ENCODE results near the gene MB. TPM values are rescaled to one million over a fixed set of nuclear protein-coding genes. Genes with fewer than 3 reads are reported as not detected.

MB gene
- total and polyA plus RNA-seq, 2 donors from 2014 or later: 0.84 TPM; not detected in 1

- FAIRE-seq: no peak
- H3K4me1 ChIP-seq (ENCODE audit: control insufficient read depth in 2 of 3, insufficient read depth in 2 of 3, low read depth in 1 of 3, low read length in 3 of 3): no peaks in the 10 kb centered on the region
- no peak overlapping the region for H3K27ac ChIP-seq (ENCODE audit: low read depth in 2 of 2, low read length in 2 of 2)
- DNase-seq: no peak
- H3K9me3 ChIP-seq (ENCODE audit: control insufficient read depth in 2 of 3, insufficient read depth in 1 of 3, low read length in 3 of 3): no peaks in the 10 kb centered on the region
- no peaks in the 10 kb centered on the region for H3K27me3 ChIP-seq (ENCODE audit: control insufficient read depth, insufficient read depth, low read length)
- no peaks in the 10 kb centered on the region for H3K36me3 ChIP-seq (ENCODE audit: control insufficient read depth in 2 of 3, insufficient read depth in 3 of 3, low read length in 3 of 3)
- no peak overlapping the region for H3K9ac ChIP-seq (ENCODE audit: low read length in 3 of 3)
- intact Hi-C loops (cut with DNase I): no loop called here
- no peak for TF ChIP-seq CTCF (IDR thresholded peaks at IDR 0.05; ENCODE audit: borderline replicate concordance, extremely low read depth, insufficient read depth)
- H3K4me3 ChIP-seq (ENCODE audit: low read length in 3 of 3): no peak overlapping the region
These were observed 23.8 kb downstream of the MB start for GRCh38 chr22:35593071-35593890.

GRCh38 chr22:35592418-35592967 is 24.6 kb downstream of the MB start:
- no peak for FAIRE-seq
- no peaks in the 10 kb centered on the region for H3K27me3 ChIP-seq (ENCODE audit: control insufficient read depth, insufficient read depth, low read length)
- intact Hi-C loops (cut with DNase I): no loop called here
- H3K36me3 ChIP-seq (ENCODE audit: control insufficient read depth in 2 of 3, insufficient read depth in 3 of 3, low read length in 3 of 3): no peaks in the 10 kb centered on the region
- H3K9ac ChIP-seq (ENCODE audit: low read length in 3 of 3): no peak overlapping the region
- TF ChIP-seq CTCF (IDR thresholded peaks at IDR 0.05; ENCODE audit: borderline replicate concordance, extremely low read depth, insufficient read depth): no peak
- H3K9me3 ChIP-seq (ENCODE audit: control insufficient read depth in 2 of 3, insufficient read depth in 1 of 3, low read length in 3 of 3): no peaks in the 10 kb centered on the region
- peak in 1 of 5 donors; percentile 34 for DNase-seq
- no peak overlapping the region for H3K4me3 ChIP-seq (ENCODE audit: low read length in 3 of 3)
- H3K27ac ChIP-seq (ENCODE audit: low read depth in 2 of 2, low read length in 2 of 2): no peak overlapping the region
- H3K4me1 ChIP-seq (ENCODE audit: control insufficient read depth in 2 of 3, insufficient read depth in 2 of 3, low read depth in 1 of 3, low read length in 3 of 3): no peaks in the 10 kb centered on the region

- FAIRE-seq (no peak), DNase-seq (no peak)
- Histone ChIP-seq H3K27ac (ENCODE audit: low read depth in 2 of 2, low read length in 2 of 2) (no peak overlapping the region), H3K27me3 (ENCODE audit: control insufficient read depth, insufficient read depth, low read length) (no peaks in the 10 kb centered on the region), H3K4me1 (ENCODE audit: control insufficient read depth in 2 of 3, insufficient read depth in 2 of 3, low read depth in 1 of 3, low read length in 3 of 3) (no peaks in the 10 kb centered on the region), H3K9ac (ENCODE audit: low read length in 3 of 3) (no peak overlapping the region), H3K4me3 (ENCODE audit: low read length in 3 of 3) (no peak overlapping the region), H3K36me3 (ENCODE audit: control insufficient read depth in 2 of 3, insufficient read depth in 3 of 3, low read length in 3 of 3) (no peaks in the 10 kb centered on the region), H3K9me3 (ENCODE audit: control insufficient read depth in 2 of 3, insufficient read depth in 1 of 3, low read length in 3 of 3) (no peaks in the 10 kb centered on the region)
- intact Hi-C loops (cut with DNase I): no loop called here
- no peak for TF ChIP-seq CTCF (IDR thresholded peaks at IDR 0.05; ENCODE audit: borderline replicate concordance, extremely low read depth, insufficient read depth)
These were observed 25.3 kb downstream of the MB start for GRCh38 chr22:35591714-35592417.
